Measurements from ENCODE around the gene PSD.

GRCh38 chr10:102399217-102400021 is 19.2 kb downstream of the PSD start:
- peak; percentile 79 to 98 (median 96) for TF ChIP-seq CTCF (IDR thresholded peaks at IDR 0.05)
- peak in 2 of 4 donors; percentile 16 to 64 for TF ChIP-seq POLR2A (IDR thresholded peaks at IDR 0.05)

Data from esophagus squamous epithelium (tissue), 4 donors.